ENCODE measurements around the gene STK10. TPM values are rescaled to one million over a fixed set of nuclear protein-coding genes. Genes with fewer than 3 reads are reported as not detected.

STK10 gene
- total and polyA plus RNA-seq, 9 of the 15 experiments (the other 6 are each of a cell fraction or from before 2014, with no cell fraction given) = 0.30 to 6.7 (median 2.4) TPM

GRCh38 chr5:172006321-172007174, 181.5 kb downstream of the STK10 start, which contains the start of gene FBXW11 (continued):
- TF ChIP-seq ZNF830 (CRISPR knock-in tag; IDR thresholded peaks at IDR 0.05) (no peak), ZFPM2 (CRISPR knock-in tag; IDR thresholded peaks at IDR 0.05) (no peak), TCFL5 (CRISPR knock-in tag; conservative IDR thresholded peaks at IDR 0.05) (no peak), ZHX1 (conservative IDR thresholded peaks at IDR 0.05; ENCODE audit: low read length) (no peak), ZNF324 (CRISPR knock-in tag; IDR thresholded peaks at IDR 0.05) (no peak), E2F1 (CRISPR knock-in tag; IDR thresholded peaks at IDR 0.05) (no peak), HDAC2 (IDR thresholded peaks at IDR 0.05) (no peak), PTRF (tag; IDR thresholded peaks at IDR 0.05) (no peak), TCF7 (IDR thresholded peaks at IDR 0.05; ENCODE audit: borderline replicate concordance) (no peak), HCFC1 (IDR thresholded peaks at IDR 0.05; ENCODE audit: low read depth, low read length) (peak; percentile 93), ZNF146 (CRISPR knock-in tag; IDR thresholded peaks at IDR 0.05; ENCODE audit: unreplicated experiment) (no peak), ZNF76 (CRISPR knock-in tag; IDR thresholded peaks at IDR 0.05; ENCODE audit: borderline replicate concordance) (peak; percentile 98), E2F8 (IDR thresholded peaks at IDR 0.05; ENCODE audit: low read depth, partially characterized antibody) (peak; percentile 86), SMAD4 (CRISPR knock-in tag; conservative IDR thresholded peaks at IDR 0.05) (no peak; the same call in none of the 2 replicates), IRF2 (CRISPR knock-in tag; IDR thresholded peaks at IDR 0.05) (no peak), ZNF77 (CRISPR knock-in tag; IDR thresholded peaks at IDR 0.05) (no peak), ZNF316 (IDR thresholded peaks at IDR 0.05) (no peak), KLF16 (IDR thresholded peaks at IDR 0.05) (no peak), ZNF41 (CRISPR knock-in tag; conservative IDR thresholded peaks at IDR 0.05) (0 out of 2 replicates have a peak, but pooled peaks have one; percentile 55), RBM15 (IDR thresholded peaks at IDR 0.05; ENCODE audit: insufficient read depth, low read length) (no peak), SNAPC5 (CRISPR knock-in tag; IDR thresholded peaks at IDR 0.05) (no peak), NUFIP1 (IDR thresholded peaks at IDR 0.05; ENCODE audit: partially characterized antibody) (no peak), BRF1 (IDR thresholded peaks at IDR 0.05; ENCODE audit: borderline replicate concordance, extremely low read depth, insufficient read length) (no peak)
